Measurements from ENCODE around the gene PSD4. TPM values are rescaled to one million over a fixed set of nuclear protein-coding genes. Genes with fewer than 3 reads are reported as not detected.

The PSD4 gene
- total and polyA plus RNA-seq, 2 of the 8 experiments (the other 6 are each of a cell fraction or from before 2014, with no cell fraction given) = 0.53 to 1.2 TPM

GRCh38 chr2:113182471-113183260, 8.9 kb downstream of the PSD4 start:
- 0 out of 2 replicates have a peak, but pooled peaks cover 2% of the 10 kb centered on the region for H3K23me2 ChIP-seq (ENCODE audit: low read depth, low read length)
- POLR2A ChIA-PET (ENCODE audit: partially characterized antibody) = interaction anchor here (1.0 kb wide), 1 partner anchor 9 kb away, joined by 4 read pairs; the partner anchor contains the start of gene PSD4
- WGBS, 2 experiments (ENCODE audit: extremely low coverage in 1 of 2, insufficient coverage in 1 of 2, insufficient read length in 1 of 2, insufficient replicate concordance in 2 of 2, low coverage in 1 of 2, low lambda C conversion rate in 2 of 2, missing lambda C conversion rate in 1 of 2) = 91% methylated on average over 14 of the region's 15 CpGs; no CpG with 5 or more reads in 1 of the 2 experiments

More at GRCh38 chr2:113182471-113183260, 8.9 kb downstream of the PSD4 start:
- H4K5ac ChIP-seq (ENCODE audit: insufficient read length, low read depth, low read length) = no peak overlapping the region
- no peak overlapping the region for H2BK5ac ChIP-seq (ENCODE audit: low read depth, low read length)
- H3K23ac ChIP-seq (ENCODE audit: insufficient read length) = no peak overlapping the region
- H4K8ac ChIP-seq (ENCODE audit: extremely low read depth, insufficient read depth, low read length) = peak overlapping the region; percentile 38; the same call in 1 of the 2 replicates
- H3K4me2 ChIP-seq (ENCODE audit: insufficient read depth in 1 of 2, low read depth in 2 of 2, low read length in 2 of 2) = no peak overlapping the region
- no peaks in the 10 kb centered on the region for H3K9me3 ChIP-seq (ENCODE audit: insufficient read depth in 2 of 2, low read depth in 1 of 2, low read length in 1 of 2)
- no peak overlapping the region for H2AFZ ChIP-seq (ENCODE audit: low read length)
- H3K18ac ChIP-seq (ENCODE audit: extremely low read depth, low read length) = no peak overlapping the region
- H3K79me1 ChIP-seq (ENCODE audit: low read depth, low read length) = no peaks in the 10 kb centered on the region
- DNase-seq (ENCODE audit: low read depth in 1 of 2, low spot score in 2 of 2) = no peak
- no peak overlapping the region for H2BK12ac ChIP-seq (ENCODE audit: low read depth, low read length)
- H3K79me2 ChIP-seq (ENCODE audit: control insufficient read depth in 1 of 2, insufficient read depth in 2 of 2, low read length in 2 of 2) = no peaks in the 10 kb centered on the region
- no peak overlapping the region for H3K14ac ChIP-seq (ENCODE audit: insufficient read length)
- peaks cover 0 to 6% (median 2%) of the 10 kb centered on the region in 4 experiments; a peak in 2 of 7 replicates for H3K4me1 ChIP-seq (replicated peaks in 1 of 4; ENCODE audit: control insufficient read depth in 3 of 4, insufficient read depth in 4 of 4, low read length in 3 of 4)
- no peak overlapping the region for H3K27ac ChIP-seq (ENCODE audit: low read depth, low read length)
- H3K27me3 ChIP-seq (replicated peaks in 1 of 4; ENCODE audit: control insufficient read depth in 3 of 4, extremely low read depth in 1 of 4, insufficient read depth in 3 of 4, low read length in 3 of 4) = no peaks in the 10 kb centered on the region
- H4K91ac ChIP-seq (replicated peaks; ENCODE audit: insufficient read length, low read length) = no peak overlapping the region
- H3K4me3 ChIP-seq (ENCODE audit: extremely low read depth in 1 of 4, insufficient read depth in 2 of 4, low read depth in 3 of 4, low read length in 4 of 4) = no peak overlapping the region
- no peak overlapping the region for H3K4ac ChIP-seq (replicated peaks; ENCODE audit: insufficient read length, low read depth, low read length)
- no peak overlapping the region for H2BK20ac ChIP-seq (ENCODE audit: low read length)
- no peaks in the 10 kb centered on the region for H3K36me3 ChIP-seq (ENCODE audit: control insufficient read depth in 2 of 4, insufficient read depth in 4 of 4, low read length in 3 of 4)
- H2AK5ac ChIP-seq (ENCODE audit: low read depth, low read length) = no peak overlapping the region
- CTCF ChIA-PET (ENCODE audit: partially characterized antibody) = interaction anchor here (0.7 to 2.7 kb wide), 14 partner anchors 8 to 207 kb away, joined by 3 to 20 read pairs (median 4); partner anchors contain the start of gene PSD4
- FAIRE-seq = no peak
- no peaks in the 10 kb centered on the region for H4K20me1 ChIP-seq (replicated peaks in 1 of 2; ENCODE audit: control insufficient read depth in 1 of 2, insufficient read depth in 2 of 2, low read length in 2 of 2)
- no peak overlapping the region for H3K56ac ChIP-seq (replicated peaks; ENCODE audit: insufficient read length, low read depth, low read length)
- H3K9ac ChIP-seq (replicated peaks in 1 of 4; ENCODE audit: extremely low read depth in 1 of 4, low read depth in 3 of 4, low read length in 3 of 4) = no peak overlapping the region
- TF ChIP-seq JUND (IDR thresholded peaks at IDR 0.05; ENCODE audit: low read length) = no peak
- TF ChIP-seq KDM1A (IDR thresholded peaks at IDR 0.05; ENCODE audit: borderline replicate concordance, low read length) = no peak
- no peak for TF ChIP-seq NANOG (IDR thresholded peaks at IDR 0.05; ENCODE audit: insufficient read depth, low read depth, low read length, poor library complexity, severe bottlenecking)
- no peak for TF ChIP-seq KDM4A (IDR thresholded peaks at IDR 0.05; ENCODE audit: low read depth, low read length, severe bottlenecking)
- TF ChIP-seq, protein P1, sequence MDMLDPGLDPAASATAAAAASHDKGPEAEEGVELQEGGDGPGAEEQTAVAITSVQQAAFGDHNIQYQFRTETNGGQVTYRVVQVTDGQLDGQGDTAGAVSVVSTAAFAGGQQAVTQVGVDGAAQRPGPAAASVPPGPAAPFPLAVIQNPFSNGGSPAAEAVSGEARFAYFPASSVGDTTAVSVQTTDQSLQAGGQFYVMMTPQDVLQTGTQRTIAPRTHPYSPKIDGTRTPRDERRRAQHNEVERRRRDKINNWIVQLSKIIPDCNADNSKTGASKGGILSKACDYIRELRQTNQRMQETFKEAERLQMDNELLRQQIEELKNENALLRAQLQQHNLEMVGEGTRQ (IDR thresholded peaks at IDR 0.05; ENCODE audit: low read length) = no peak
- TF ChIP-seq EZH2 (IDR thresholded peaks at IDR 0.05; ENCODE audit: low read depth, low read length, severe bottlenecking) = no peak
- no peak for TF ChIP-seq HDAC2 (IDR thresholded peaks at IDR 0.05; ENCODE audit: borderline replicate concordance in 1 of 2, low read depth in 2 of 2, low read length in 2 of 2)
- TF ChIP-seq EGR1 (IDR thresholded peaks at IDR 0.05; ENCODE audit: borderline replicate concordance, low read depth, low read length) = no peak
- H2BK15ac ChIP-seq (ENCODE audit: low read length) = no peak overlapping the region
- H2BK120ac ChIP-seq (replicated peaks; ENCODE audit: low read depth, low read length) = no peak overlapping the region
